Stimulated activated CD8-positive, alpha-beta memory T cell treated with anti-CD3 and anti-CD28 coated beads, Interleukin-4, amount 100 ng/mL, for 48 hours (primary cell): ENCODE data around the gene SDK1.

Experiments
- DNase-seq: peaks from one replicate; pipeline ENCODE4 v3.0.0-alpha.2; 2020

Gene SDK1

DNA sequence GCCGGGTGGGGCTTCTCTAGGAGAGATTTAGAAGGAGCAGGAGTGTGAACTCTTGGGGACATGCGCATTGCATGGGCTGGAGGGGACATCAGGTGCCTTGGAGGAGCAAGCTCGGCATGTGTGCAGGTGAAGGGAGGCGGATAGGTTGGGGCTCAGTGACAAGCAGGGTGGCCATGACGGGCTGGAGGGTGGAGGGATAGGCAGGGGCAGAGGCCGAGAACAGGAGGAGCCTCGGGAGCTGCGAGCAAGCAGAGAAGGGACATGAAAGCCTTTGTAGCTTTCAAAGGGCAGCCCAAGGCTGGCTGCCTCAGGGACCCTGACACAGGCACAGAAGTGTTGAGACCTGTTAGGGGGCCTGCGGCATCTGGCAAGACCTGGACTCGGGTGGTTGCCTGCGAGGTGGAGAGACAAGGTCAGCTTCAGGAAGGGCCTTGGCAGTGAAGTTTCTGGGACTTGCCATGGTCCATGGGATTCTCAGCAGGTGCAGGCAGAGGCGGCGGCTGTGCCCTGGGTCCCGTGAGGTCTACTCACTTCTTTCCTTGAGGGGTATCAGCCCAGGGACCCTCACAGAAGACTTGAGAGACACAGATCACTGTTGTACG lies 664.8 kb downstream of the SDK1 start:
- DNase-seq, result no peak

DNA sequence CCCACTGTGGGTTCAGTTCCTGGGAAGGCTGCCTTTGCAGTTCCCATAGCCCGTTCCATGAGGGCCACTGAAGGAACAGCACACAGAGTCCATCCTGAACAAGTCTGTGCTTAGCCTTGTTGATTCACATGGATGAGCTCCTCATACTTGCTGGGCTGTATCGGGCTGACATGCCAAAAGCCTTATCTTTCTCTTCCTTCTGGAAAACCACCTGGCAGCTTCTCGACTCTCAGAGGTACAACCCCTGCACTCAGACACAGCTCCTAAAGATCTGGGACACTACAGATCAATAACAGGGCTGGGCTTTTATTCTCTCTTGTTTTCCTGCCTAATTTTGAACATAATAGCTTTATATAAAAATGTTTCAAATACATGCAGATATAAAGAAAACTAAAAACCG lies 667.2 kb downstream of the SDK1 start:
- DNase-seq, result no peak

DNA sequence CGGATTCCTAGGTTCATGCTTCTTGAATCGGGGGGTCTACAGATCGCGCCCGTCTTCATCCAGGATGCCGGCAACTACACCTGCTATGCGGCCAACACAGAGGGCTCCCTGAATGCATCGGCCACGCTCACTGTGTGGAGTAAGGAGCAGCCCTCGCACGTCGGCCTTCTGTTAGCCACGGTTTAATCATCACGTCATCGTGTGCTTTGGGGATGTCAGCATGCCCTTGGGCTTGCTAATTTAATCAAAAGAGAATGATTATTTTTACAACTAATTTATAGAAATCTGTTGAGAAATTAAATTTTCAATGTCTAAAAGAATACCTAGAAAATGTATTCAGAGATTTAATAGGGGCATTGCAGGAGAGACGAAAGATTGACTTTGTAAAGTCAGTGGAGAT lies 668.2 kb downstream of the SDK1 start:
- no peak for DNase-seq

DNA sequence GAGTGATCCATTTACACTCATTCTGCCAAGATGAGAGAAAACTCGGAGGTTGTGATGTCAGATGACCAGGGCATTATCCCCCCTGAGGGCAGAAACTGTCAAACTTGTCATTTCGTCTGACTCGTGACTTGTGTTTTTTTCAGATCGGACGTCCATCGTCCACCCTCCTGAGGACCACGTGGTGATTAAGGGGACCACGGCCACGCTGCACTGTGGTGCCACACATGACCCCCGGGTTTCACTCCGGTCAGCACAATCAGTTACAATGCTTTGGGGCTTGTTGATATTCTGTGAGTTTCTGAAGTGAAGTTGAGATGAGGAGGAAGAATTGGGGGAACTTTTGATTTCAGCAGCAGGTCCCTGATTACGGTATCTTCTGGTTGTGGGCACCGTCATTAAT lies 670.3 kb downstream of the SDK1 start:
- no peak for DNase-seq

DNA sequence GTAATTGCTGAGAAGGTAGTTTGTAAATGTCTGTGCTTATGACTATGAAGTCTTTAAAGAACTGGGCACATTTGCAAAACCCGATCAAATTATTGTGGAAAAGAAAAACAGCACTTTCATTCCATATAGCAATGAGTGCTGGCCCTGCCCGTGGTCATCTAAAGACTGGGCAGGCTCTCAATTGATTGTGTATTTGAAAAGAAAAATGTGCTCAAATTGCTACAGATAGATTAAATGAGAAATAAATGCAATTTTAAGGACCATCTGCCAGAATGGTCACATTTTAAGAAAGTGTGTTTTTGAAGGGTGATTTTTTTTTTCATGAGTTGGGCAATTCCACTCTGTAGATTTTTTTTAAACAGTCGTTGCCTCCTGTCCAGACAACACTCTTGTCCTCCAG lies 672.2 kb downstream of the SDK1 start:
- no peak for DNase-seq

DNA sequence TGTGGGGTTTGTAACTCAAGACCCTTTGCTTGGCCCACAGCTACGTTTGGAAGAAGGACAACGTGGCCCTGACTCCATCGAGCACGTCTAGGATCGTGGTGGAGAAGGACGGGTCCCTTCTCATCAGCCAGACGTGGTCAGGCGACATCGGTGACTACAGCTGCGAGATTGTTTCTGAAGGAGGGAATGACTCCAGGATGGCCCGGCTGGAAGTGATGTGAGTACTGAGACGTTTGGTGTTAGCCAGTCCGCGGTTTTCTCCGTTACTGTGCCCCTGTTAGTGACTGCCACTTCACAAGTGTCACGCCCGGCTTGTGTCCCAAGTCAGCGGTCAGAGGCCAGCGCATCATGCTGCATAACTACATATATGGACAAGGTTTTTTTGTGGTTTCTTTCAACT lies 673.3 kb downstream of the SDK1 start:
- DNase-seq, result no peak

DNA sequence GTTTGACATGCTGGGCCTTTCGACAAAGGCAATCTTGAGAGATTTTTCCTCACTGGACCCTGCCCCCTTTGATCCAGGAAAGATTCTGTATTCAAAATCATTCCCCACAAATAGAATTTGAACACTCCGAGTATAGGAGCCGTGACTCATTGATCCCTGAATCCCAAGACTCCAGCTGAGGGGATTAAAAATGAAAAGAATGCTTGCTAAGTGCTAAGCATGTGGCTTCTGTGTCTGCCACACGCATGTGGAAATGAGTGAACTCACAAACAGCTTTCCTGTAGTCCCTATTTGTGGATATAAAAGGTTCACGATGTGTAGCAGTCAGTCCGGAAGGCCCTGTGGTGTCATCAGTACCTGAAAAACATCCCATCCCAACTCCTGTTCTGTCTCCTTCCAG lies 674.3 kb downstream of the SDK1 start:
- no peak for DNase-seq

DNA sequence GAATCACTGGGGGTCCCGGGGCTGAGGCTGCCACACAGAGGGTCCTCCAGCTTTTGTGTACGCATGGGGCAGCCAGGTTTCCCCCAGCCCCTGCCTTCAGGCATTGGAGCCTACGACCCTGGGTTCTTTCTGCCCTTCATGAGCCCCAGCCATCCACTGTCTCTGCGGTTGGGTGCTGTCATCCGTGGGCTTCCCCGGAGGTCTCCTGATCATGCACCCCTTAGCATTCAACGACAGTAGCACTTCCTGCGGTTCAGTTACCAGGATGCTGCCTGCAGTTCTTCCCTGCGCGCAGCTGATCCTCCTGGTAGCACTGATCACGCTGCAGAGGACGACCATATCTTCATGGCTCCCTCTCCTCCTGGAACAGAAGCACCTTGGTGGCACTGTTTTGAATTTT lies 676.3 kb downstream of the SDK1 start:
- no peak for DNase-seq

DNA sequence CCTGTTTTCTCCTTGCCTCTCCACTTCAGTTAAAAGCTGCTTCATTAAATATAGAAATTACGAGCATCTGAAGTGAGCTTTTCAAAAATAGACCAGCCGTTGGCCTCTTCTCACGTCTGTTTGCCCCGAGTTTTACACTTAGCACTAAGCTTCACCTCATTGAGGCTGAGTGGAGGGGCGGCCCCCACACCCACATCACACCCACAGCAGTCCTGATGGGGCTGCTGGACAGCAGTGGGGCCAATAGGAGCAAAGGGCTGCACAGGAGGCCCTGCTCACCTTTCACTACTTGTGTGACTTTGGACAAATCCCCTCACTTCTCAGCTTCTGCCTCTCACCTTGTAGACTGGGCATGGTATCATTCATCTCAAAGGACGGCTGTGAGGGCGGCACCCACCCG lies 677.8 kb downstream of the SDK1 start:
- DNase-seq, result no peak

DNA sequence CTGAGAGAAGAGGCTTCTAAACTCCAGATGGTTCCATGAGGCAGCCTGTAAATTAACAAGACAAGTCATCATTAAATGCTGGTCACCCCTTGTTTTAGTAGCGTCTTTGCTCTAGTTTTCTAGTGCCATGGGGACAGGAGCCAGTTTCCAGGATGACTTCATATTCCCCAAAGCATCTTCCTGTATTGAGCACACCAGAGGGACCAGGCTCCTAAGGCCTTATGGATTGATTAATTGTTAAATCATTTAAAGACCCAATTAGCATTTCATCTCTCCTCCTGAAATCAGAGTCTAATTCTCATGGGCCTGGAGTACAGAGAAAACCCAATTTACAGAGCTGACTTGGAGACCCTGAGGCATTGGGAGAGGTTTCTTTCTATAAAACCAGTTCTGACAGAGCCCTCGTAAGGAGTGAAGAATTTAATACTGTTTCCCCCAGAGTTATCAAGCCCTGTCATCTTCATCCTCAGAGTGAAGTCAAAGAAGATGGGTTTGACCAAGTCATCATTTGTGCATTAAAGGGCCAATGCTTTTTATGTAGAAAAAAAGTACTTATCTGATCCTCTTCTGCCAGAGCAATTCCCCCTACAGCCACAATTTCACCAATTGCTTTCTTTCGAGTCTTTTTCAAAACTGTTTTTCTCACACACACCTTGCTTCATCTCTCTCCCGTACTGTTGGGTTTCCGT lies 678.7 kb downstream of the SDK1 start:
- no peak for DNase-seq

DNA sequence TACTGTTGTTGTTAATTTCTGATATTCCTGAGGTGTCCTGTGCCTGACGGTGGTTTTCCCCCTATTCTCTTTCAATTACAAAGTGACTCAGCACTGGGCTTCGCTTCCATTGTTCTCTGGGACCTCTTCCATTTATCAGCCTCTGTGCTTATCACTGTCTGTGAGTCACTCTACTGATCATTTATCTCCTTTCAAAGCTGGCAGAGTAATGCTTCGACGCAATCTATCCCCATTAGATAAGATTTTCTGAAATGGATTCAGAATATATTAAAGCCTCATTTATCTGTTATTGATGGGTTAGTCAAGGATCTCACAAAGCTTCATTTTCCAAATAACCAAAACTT lies 679.2 kb downstream of the SDK1 start:
- DNase-seq, result no peak

DNA sequence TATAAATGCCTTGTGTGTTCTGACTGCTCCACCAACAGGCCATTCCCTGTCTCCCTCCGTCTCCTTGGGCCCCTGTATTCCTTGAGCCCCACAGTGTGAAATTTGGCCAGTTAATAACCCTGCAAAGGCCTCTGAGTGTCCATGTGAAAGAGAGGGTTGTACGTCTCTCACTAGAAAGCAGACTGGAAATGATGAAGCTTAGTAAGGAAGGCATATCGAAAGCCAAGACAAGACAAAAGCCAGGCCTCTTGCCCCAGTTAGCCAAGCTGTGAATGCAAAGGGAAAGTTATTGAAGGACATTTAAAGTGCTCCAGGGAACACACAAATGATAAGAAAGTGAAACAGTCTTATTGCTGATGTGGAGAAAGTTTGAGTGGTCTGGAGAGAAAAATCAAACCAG lies 680.2 kb downstream of the SDK1 start:
- no peak for DNase-seq

DNA sequence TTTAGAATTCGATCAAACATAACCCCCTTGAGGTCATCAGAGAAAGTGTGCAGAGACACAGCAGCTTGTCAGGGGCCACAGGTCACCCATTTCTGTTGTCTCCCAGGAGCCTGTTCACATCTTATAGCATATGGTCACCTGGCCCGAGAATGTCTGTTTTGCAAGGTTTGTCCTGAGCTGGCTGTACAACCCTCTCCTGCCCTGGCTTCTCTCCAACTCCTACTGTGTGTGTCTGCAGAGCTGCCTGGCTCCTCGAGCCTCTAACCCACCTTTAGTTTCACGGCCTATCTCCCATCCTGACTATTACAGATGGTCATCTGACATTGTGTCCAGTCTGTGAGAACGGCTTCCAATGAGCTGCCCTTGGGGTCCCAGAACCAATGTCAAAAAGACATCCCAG lies 683.4 kb downstream of the SDK1 start:
- DNase-seq, result no peak

DNA sequence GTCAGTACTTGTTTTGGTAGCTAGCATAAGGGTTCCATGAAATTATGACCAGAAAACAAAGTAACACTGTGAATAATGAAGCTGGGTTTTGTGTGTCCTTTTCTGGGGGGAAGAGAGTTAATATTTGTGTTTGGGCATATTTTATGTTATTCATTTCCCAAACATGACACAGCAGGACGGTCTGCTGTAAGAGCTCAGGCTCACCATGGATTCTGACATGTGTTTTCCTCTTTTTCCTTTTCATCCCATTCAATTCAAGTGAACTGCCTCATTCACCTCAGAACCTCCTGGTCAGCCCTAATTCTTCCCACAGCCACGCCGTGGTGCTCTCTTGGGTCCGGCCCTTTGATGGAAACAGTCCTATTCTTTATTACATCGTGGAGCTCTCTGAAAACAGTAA lies 685.9 kb downstream of the SDK1 start:
- DNase-seq, result no peak

DNA sequence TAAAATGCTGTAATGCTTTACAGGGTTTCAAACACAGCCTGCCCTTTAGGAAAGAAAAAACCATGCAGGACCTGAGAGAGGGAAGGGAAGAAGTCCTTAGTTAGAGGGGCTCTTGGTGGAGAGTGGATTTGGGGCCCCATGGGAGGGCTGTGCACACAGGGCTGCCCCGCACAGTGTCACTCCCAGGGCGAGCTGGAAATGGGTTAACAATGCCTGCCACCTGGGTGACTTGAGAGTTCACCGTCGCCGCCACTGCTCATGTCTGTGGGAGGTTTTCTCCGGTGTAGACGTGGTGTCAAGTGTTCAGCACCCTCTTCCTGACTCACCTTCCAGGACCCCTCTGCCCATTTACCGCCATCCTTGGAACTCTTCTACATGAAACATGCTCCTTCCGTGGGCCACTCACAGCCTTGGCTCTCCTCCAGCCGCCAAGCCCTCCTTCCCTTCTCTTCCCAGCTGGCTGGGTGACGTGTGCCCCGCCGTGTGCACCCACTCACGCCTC lies 686.4 kb downstream of the SDK1 start:
- DNase-seq, result no peak

DNA sequence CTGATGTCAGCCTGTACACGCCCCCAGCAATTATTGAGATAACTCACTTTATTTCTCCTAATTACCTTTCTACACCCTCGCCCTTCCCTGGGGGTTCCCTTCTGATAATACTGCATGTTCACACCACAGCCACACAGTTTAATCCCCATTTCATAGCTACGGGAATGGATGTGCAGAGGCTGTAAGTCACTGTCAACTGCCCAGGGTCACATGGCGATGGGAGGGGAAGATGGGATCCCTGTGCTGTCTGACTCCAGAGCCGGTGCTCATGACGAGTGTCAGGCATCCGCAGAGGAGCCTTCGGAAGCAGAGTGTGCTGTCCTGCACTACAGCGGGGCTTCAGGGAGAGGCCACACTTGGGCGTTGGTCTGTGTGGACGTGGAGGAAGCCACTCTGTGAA lies 688.7 kb downstream of the SDK1 start:
- no peak for DNase-seq

DNA sequence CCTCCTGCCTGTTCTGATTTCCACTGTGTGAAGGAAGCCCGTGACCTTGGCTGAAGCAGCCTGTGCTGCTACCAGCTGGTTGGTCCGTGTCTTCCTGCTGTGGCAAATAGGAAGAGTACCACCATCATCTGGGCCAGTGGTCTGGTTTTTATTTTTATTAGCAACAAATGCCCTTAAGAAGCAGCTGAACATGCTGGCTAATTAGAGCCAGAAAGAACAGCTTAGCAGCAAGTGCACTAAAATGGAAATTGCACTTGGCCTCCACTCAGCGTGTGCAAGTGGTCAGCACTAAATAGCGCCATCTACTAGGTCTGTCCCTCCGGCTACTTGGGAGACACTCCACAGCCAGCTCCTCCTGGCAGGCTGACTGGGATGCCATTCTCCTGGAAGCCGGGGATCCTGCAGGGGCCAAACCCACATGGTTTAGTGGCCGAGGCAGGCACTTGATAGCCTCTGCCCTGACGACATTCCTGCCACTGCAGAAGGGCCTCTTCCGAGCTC lies 690.7 kb downstream of the SDK1 start:
- no peak for DNase-seq

DNA sequence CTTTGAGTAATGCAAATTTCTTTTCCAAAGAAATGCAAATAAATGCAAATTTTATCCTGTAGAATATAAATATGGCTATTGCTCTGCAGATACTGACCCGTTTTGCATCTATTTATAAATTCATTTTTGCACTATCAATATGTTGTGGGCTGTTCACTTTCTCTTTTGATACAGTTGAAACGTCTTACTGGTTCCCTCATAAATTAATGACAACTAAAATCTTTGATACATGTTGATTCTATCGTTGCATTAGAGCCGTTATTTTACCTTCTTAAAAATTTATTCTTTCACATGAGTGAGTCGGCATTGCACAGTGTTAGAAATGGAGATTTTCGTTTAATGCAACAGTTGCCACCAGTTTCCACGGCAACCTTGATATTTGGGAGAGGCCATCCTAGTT lies 691.8 kb downstream of the SDK1 start:
- no peak for DNase-seq

DNA sequence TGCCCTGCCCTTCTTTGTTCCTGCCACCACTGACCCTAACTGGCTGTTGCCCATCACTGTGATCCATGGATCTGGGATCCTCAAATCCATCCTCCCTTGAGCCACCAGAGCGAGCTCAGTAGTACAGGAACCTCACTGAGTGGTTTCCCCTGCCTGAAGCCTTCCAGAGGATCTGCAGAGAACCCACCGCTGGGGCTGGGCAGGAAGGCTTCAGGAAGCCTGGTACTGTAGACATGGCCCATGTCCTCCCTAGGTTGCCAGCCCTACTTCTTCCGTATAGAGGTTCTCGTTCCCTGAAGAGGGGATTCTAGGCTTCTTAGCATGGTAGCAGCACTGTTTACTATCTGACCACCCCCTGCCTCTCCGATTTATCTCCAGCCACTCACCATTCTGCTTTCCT lies 693.7 kb downstream of the SDK1 start:
- DNase-seq, result no peak

DNA sequence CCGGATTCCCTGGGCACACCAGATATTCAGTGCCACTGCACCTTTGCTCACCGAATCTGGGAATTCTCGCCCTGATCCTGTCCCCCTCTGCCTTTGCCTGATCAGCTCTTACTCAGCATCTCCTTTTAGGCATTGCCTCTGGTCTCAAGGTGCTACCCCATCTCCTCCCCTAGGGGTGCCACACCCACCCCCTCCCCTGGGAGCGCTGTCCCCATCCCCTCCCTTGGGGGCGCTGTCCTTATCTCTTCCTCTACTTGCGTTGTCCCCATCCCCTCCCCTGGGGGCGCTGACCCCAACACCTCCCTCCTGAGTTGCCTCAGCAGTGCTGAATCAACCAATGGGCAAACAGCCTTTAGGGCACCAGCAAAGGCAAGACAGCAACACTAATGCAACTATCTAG lies 694.1 kb downstream of the SDK1 start:
- DNase-seq, result no peak

DNA sequence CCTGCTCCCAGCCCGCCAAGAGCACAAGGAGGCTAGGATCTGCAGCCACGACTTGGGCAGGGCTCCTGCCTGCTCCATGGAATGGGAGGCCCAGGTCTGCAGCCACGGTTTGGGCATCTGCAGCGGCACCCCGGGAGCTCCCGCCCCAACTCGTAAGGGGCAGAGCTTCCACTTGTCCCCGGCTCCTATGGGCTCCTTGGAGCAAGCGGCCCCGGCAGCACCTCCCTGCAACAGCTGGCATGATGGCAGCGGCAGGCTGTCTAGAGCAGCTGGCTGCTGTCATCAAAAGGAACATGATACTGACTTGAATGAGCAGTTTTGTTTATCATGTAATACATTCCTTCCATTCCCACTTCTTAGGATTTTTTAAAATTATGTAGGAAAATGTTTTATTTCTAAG lies 697.0 kb downstream of the SDK1 start:
- no peak for DNase-seq

DNA sequence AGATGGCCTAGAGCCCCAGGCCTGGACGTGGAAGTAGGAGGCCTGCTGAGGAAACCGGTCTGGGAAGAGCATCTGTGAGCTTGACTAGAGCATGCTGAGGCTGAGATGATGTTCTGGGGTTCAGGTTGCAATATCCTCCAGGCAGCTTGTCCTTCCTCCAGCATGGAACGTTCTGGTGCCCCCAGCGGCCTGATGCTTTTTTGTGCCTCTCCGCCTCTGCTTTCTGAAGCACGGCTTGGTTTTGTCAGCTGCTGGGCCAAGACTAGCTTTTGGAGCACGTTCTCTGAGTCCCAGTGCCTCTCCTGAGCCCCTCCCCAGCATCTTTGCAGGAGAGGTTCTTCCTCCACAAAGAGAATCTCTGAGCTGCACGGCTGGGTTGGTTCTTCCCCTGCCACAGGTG lies 699.1 kb downstream of the SDK1 start:
- no peak for DNase-seq

DNA sequence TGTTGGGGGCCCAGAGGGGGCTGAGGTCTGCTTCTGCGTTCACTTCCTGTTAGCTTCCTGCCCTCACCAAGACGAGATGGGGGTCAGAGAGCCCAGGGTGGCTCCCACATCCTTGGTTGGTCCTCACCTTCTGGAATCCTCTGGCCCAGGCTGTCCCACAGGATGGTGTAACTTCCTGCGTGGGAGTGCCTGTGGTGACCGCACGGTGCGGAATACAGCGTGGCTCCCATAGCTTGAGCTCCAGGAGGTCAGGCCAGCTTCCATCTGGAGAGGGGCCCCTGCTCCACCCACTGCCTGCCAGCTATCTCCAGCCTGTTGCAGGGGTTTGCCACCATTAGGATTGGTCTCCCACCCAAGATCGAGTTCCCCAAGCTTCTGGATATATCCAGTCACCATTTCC lies 699.9 kb downstream of the SDK1 start:
- DNase-seq, result no peak

DNA sequence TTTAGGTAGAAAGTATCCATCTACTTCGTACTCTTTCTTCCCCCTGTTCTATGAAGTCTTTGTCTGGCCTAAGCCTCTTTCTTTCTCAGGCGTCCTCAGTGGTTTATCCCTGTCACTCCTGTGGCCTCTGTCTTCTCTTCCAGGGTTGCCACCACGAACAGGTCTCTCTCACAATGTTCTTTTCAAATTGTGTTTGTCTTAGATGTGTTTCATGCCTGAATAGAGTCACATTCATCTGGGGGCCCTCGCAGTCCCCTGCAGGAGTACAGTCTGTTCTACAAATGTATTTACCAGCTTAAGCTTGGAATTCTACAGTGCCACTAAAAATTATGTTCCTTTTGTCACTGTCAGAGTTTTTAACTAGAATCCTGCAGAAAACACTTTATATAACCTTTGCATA lies 700.7 kb downstream of the SDK1 start:
- DNase-seq, result no peak

DNA sequence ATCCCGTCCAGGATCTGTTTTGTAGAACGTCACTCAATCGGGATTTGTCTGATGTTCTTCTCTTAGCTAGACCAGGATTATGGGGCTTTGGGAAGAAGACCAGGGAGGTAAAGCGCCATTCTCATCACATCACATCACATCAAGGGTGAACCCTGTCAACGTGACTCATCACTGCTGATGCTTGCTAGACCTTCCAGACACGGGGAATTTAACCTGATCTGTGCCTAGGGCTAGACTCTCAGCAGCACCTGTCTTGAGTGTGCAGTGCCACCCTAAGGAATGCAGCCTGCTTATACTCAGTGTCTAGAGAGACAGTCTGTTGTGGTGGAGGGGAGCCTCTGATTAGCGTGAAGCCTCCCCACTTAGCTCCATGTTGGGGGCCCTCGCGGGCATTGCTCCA lies 702.5 kb downstream of the SDK1 start:
- no peak for DNase-seq
